T-helper 1 cell treated with Interleukin-12 subunit alpha and Interleukin-12 subunit beta and Interleukin-4 antibody, amounts not matched to agents 30 ng/mL and 1 ng/mL, for 36 hours (primary cell): ENCODE measurements around the gene CALY. TPM values are rescaled to one million over a fixed set of nuclear protein-coding genes. Genes with fewer than 3 reads are reported as not detected.
"Not testable (repeated sequence)": the region's sequence is repeated elsewhere in the genome, so short reads cannot be mapped to it uniquely, and the experiment has no call there.

Experiments
- intact Hi-C: fragments of 100-400 bp; cut with micrococcal nuclease; formaldehyde crosslinking; loops from one replicate; pipeline ENCODE4 v1.15.1; 2024
- total RNA-seq: library from RNA; stranded (reverse); gene quantifications from 2 replicates; pipeline ENCODE4 v1.2.3, GENCODE V29; 2022

Gene CALY
- total RNA-seq, 1 donor from 2014 or later = 0.44 TPM

- intact Hi-C loops = loop anchor here (1.0 kb wide), 2 partner anchors 22 to 28 kb away; no protein-coding TSS in a partner anchor
These were observed 1.2 kb downstream of the CALY start for GRCh38 chr10:133335246-133336117.

GRCh38 chr10:133334503-133335245 lies 2.0 kb downstream of the CALY start:
- intact Hi-C loops = loop anchor here (1.0 kb wide), 1 partner anchor 27 kb away; no protein-coding TSS in a partner anchor

- intact Hi-C loops = no loop called here
These were observed 3.6 kb downstream of the CALY start for GRCh38 chr10:133332936-133333699.

GRCh38 chr10:133329491-133330202 lies 7.0 kb downstream of the CALY start:
- intact Hi-C loops = loop anchor here (1.0 to 2.0 kb wide), 6 partner anchors 20 to 191 kb away; partner anchors contain the start of genes ECHS1, FUOM and MTG1

GRCh38 chr10:133328358-133329343 lies 8.0 kb downstream of the CALY start:
- intact Hi-C loops = loop anchor here (1.0 to 2.0 kb wide), 6 partner anchors 19 to 192 kb away; partner anchors contain the start of genes ECHS1, FUOM and MTG1

- intact Hi-C loops = loop anchor here (2.0 kb wide), 3 partner anchors 31 to 67 kb away; partner anchors contain the start of genes ECHS1, FUOM and MTG1
These were observed 8.9 kb downstream of the CALY start for GRCh38 chr10:133327651-133328357.

GRCh38 chr10:133326745-133327650 lies 9.7 kb downstream of the CALY start:
- intact Hi-C loops = no loop called here

GRCh38 chr10:133326223-133326551 lies 10.5 kb downstream of the CALY start:
- intact Hi-C loops = no loop called here

GRCh38 chr10:133325440-133326222 lies 11.1 kb downstream of the CALY start:
- intact Hi-C loops = no loop called here

- intact Hi-C loops = no loop called here
These were observed 11.8 kb downstream of the CALY start for GRCh38 chr10:133324857-133325260.

GRCh38 chr10:133324198-133324792 lies 12.4 kb downstream of the CALY start:
- intact Hi-C loops = no loop called here

GRCh38 chr10:133322064-133322709 lies 14.5 kb downstream of the CALY start:
- intact Hi-C loops = not testable (repeated sequence)

- intact Hi-C loops = not testable (repeated sequence)
These were observed 15.8 kb downstream of the CALY start for GRCh38 chr10:133320852-133321422.

- intact Hi-C loops = loop anchor here (1.0 kb wide), 1 partner anchor 174 kb away; no protein-coding TSS in a partner anchor
These were observed 18.1 kb downstream of the CALY start for GRCh38 chr10:133318494-133319127.

- intact Hi-C loops = no loop called here
These were observed 20.0 kb downstream of the CALY start for GRCh38 chr10:133316732-133317131.
